Measurements from ENCODE around the gene PCNX4.
A peak's percentile ranks its signal among the peaks of the same experiment; 100 is the strongest.

Gene PCNX4

DNA sequence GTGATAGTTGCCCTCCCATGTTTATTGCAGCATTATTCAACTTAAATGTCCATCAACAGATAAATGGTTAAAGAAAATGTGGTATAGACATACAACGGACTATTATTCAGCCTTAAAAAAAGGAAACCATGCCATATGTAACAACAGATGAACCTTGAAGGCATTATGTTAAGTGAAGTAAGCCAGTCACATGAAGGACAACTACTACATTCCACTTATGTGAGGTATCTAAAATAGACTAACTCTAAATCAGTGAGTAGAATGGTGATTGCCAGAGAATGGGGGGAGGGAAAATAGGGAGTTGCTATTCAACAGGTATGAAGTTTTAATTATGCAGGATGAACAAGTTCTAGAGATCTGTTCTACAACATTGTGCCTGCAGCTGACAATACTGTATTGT is 10.1 kb downstream of the PCNX4 start:
- DNase-seq (ENCODE audit: low read depth) = peak; percentile 42
- H3K4me3 ChIP-seq (ENCODE audit: control insufficient read depth, low read depth, low read length) = no peak overlapping the region
- TF ChIP-seq, protein P1, sequence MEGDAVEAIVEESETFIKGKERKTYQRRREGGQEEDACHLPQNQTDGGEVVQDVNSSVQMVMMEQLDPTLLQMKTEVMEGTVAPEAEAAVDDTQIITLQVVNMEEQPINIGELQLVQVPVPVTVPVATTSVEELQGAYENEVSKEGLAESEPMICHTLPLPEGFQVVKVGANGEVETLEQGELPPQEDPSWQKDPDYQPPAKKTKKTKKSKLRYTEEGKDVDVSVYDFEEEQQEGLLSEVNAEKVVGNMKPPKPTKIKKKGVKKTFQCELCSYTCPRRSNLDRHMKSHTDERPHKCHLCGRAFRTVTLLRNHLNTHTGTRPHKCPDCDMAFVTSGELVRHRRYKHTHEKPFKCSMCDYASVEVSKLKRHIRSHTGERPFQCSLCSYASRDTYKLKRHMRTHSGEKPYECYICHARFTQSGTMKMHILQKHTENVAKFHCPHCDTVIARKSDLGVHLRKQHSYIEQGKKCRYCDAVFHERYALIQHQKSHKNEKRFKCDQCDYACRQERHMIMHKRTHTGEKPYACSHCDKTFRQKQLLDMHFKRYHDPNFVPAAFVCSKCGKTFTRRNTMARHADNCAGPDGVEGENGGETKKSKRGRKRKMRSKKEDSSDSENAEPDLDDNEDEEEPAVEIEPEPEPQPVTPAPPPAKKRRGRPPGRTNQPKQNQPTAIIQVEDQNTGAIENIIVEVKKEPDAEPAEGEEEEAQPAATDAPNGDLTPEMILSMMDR (conservative IDR thresholded peaks at IDR 0.05; ENCODE audit: control insufficient read depth, insufficient read depth, low read depth, low read length) = no peak

DNA sequence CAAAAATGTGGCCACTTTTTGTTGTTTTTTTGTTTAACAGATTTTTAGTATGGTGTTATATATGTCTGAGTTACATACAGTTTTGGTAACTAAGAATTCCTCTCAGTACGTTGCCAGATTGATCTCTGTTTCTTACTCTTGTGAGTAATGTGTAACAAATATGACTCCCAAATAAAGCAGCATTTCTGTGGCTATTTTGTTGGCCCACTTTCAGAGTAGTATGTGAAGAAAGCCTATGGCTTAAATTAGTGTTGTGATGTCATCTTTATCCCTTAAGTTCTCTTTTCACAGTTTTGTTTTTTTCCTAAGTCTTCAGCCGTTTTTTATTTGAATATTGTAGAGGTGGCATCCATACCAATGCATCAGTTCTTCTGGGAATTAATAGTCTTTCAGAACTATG is 10.7 kb downstream of the PCNX4 start:
- peak; percentile 95 for DNase-seq (ENCODE audit: low read depth)
- TF ChIP-seq, protein P1 (conservative IDR thresholded peaks at IDR 0.05; ENCODE audit: control insufficient read depth, insufficient read depth, low read depth, low read length) = no peak
- H3K4me3 ChIP-seq (ENCODE audit: control insufficient read depth, low read depth, low read length) = no peak overlapping the region

DNA sequence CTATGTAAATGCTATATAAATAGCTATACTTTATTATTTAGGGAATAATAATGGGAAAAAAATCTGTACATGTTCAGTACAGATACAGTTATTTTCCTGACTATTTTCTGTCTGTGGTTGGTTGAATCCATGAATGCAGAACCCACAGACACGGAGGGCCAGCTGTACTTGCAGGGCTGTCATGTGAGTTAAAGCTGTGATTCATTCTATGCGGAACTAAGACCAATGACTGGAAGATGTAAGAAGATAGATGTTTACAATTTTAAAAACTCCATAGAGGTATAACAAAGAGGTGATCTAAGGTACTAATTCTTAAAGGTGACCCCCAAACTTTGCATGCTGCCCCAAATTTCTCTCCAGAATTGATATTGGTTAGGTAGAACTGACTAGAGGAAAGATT is 14.6 kb downstream of the PCNX4 start:
- peak; percentile 77 for DNase-seq (ENCODE audit: low read depth)
- no peak overlapping the region for H3K4me3 ChIP-seq (ENCODE audit: control insufficient read depth, low read depth, low read length)
- TF ChIP-seq, protein P1 (conservative IDR thresholded peaks at IDR 0.05; ENCODE audit: control insufficient read depth, insufficient read depth, low read depth, low read length) = no peak

DNA sequence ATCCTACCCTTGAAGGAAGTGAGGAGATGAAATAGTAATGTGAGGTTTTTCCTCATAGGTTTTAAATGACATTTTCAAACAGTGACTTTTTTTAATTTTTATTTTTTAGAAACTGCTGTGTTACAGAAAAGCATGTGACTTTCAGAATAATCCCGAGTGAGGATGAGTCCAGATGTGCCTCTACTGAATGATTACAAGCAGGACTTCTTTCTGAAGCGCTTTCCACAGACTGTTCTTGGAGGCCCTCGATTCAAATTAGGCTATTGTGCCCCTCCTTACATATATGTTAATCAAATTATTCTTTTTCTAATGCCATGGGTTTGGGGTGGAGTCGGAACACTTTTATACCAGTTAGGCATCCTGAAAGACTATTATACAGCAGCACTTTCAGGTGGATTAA is 15.8 kb downstream of the PCNX4 start:
- TF ChIP-seq, protein P1 (conservative IDR thresholded peaks at IDR 0.05; ENCODE audit: control insufficient read depth, insufficient read depth, low read depth, low read length) = no peak
- H3K4me3 ChIP-seq (ENCODE audit: control insufficient read depth, low read depth, low read length) = no peak overlapping the region
- DNase-seq (ENCODE audit: low read depth) = no peak

DNA sequence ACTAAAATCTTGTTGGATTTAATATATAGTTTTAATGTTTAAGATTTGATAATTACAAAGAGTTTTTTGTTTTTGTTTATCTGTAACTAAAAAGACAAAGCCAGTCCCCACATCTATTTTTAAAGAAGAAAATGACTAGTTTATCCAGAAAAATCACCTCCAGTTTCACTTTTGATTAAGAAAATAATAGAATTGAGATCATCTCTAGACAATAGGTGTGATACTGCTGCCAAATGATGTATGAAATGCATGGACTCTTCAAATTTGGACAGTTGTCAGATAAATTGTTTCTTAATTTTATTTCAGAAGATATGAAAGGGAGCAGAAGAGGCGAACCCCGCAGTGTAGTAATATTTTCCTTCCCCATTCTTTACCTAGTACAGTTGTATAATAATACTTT is 20.0 kb downstream of the PCNX4 start:
- no peak for DNase-seq (ENCODE audit: low read depth)
- no peak overlapping the region for H3K4me3 ChIP-seq (ENCODE audit: control insufficient read depth, low read depth, low read length)
- TF ChIP-seq, protein P1 (conservative IDR thresholded peaks at IDR 0.05; ENCODE audit: control insufficient read depth, insufficient read depth, low read depth, low read length) = no peak

DNA sequence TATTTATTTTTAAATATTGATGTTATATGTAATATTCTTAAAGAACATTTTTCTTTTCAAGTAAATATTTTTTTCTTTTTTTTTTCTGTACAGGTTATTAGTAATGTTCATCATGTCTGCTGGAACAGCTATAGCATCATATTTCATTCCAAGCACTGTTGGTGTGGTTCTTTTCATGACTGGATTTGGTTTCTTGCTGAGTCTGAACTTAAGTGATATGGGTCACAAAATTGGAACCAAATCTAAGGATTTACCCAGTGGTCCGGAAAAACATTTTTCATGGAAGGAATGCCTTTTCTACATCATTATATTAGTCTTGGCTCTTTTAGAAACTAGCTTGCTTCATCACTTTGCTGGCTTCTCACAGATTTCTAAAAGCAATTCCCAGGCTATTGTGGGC is 23.2 kb downstream of the PCNX4 start:
- DNase-seq (ENCODE audit: low read depth) = no peak
- H3K4me3 ChIP-seq (ENCODE audit: control insufficient read depth, low read depth, low read length) = no peak overlapping the region
- TF ChIP-seq, protein P1 (conservative IDR thresholded peaks at IDR 0.05; ENCODE audit: control insufficient read depth, insufficient read depth, low read depth, low read length) = no peak

DNA sequence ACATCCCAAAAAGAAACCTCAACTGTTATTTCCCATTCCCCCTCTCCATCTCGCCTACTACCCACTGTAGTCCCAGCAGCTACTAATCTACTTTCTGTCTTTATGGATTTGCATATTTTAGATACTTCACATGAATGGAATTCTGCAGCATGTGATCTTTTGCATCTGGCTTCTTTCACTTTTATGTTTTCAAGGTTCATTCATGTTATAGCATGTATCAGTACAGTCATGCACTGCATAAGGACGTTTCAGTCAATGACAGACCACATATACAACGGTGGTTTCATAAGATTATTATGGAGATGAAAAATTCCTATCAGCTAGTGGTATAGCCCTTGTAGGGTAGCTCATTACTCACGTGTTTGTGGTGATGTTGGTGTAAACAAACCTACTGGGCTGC is 24.5 kb downstream of the PCNX4 start:
- no peak for DNase-seq (ENCODE audit: low read depth)
- TF ChIP-seq, protein P1 (conservative IDR thresholded peaks at IDR 0.05; ENCODE audit: control insufficient read depth, insufficient read depth, low read depth, low read length) = no peak
- H3K4me3 ChIP-seq (ENCODE audit: control insufficient read depth, low read depth, low read length) = no peak overlapping the region

Measured in fibroblast of mammary gland (primary cell).